ENCODE data around the gene RECQL.
"Not testable (repeated sequence)": the region's sequence is repeated elsewhere in the genome, so short reads cannot be mapped to it uniquely, and the experiment has no call there.

RECQL gene

GRCh38 chr12:21419009-21419699, 82.3 kb downstream of the RECQL start:
- DNase-seq (ENCODE audit: low spot score): not testable (repeated sequence)
